ENCODE measurements around the gene IQGAP2.
"Not testable (repeated sequence)": the region's sequence is repeated elsewhere in the genome, so short reads cannot be mapped to it uniquely, and the experiment has no call there.

IQGAP2 gene

DNA sequence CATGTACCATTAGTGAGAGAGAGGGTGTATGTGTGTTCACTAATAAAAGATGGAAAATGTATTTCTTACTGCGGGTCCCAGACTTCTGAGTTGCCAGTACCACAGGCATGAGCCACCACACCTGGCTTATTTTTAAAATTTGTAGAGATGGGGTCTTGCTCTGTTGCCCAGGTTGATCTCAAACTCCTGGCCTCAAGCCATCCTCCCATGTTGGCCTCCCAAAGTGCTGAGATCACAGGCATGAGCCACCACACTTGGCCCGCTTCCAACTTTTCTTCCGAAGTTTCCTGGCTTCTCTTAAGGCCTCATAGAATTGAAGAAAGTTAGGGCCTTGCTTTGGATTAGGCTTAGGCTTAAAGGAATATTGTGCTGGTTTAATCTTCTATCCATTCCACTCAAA, 260.5 kb downstream of the IQGAP2 start:
- Mint-ChIP-seq H3K9me3 (no peaks in the 10 kb centered on the region), H3K4me1 (ENCODE audit: low read depth) (no peaks in the 10 kb centered on the region), H3K36me3 (ENCODE audit: low read depth) (peaks cover 32% of the 10 kb centered on the region), H3K27ac (no peak overlapping the region), H3K4me3 (no peak overlapping the region), H3K27me3 (ENCODE audit: low read depth) (no peaks in the 10 kb centered on the region)
- DNase-seq (ENCODE audit: low spot score): no peak

DNA sequence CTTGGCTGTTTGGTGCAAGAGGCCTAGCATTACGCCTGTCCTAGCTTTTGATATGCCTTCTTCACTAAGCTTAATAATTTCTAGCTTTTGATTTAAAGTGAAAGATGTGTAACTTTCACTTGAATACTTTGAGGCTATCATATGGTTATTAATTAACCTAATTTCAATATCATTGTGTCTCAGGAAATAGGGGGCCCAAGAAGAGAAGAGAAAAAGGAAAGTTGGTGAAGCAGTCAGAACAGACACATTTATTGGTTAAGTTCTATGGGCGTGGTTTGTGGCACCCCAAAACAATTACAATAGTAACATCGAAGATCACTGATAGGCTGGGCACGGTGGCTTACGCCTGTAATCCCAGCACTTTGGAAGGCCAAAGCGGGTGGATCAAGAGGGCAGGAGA, 261.0 kb downstream of the IQGAP2 start:
- no peaks in the 10 kb centered on the region for H3K9me3 Mint-ChIP-seq
- no peaks in the 10 kb centered on the region for H3K4me1 Mint-ChIP-seq (ENCODE audit: low read depth)
- H3K27me3 Mint-ChIP-seq (ENCODE audit: low read depth): no peaks in the 10 kb centered on the region
- no peak overlapping the region for H3K27ac Mint-ChIP-seq
- H3K36me3 Mint-ChIP-seq (ENCODE audit: low read depth): peaks cover 33% of the 10 kb centered on the region
- no peak for DNase-seq (ENCODE audit: low spot score)
- no peak overlapping the region for H3K4me3 Mint-ChIP-seq

DNA sequence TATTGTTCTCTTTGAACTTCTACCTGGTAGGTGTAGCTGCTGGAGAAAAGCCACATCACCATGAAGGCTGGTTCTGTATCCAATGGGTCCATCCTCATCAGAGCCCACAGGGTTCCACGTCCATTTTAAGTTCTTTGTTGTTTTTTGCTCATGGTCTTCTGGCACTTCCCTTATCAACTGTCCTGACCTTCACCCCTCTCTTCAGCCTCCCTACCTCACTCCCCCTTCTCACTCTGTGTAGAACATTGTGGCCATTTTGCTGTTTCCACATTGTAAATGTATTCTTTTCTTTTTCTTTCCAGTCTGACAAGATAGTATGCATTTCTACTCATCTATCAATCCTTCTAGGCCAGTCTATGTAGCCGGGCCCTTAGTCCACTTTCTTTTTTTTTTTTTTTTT, 264.4 kb downstream of the IQGAP2 start:
- DNase-seq (ENCODE audit: low spot score): no peak
- no peak overlapping the region for H3K27ac Mint-ChIP-seq
- H3K9me3 Mint-ChIP-seq: no peaks in the 10 kb centered on the region
- H3K36me3 Mint-ChIP-seq (ENCODE audit: low read depth): peaks cover 47% of the 10 kb centered on the region
- no peaks in the 10 kb centered on the region for H3K27me3 Mint-ChIP-seq (ENCODE audit: low read depth)
- H3K4me1 Mint-ChIP-seq (ENCODE audit: low read depth): no peaks in the 10 kb centered on the region
- H3K4me3 Mint-ChIP-seq: no peak overlapping the region

DNA sequence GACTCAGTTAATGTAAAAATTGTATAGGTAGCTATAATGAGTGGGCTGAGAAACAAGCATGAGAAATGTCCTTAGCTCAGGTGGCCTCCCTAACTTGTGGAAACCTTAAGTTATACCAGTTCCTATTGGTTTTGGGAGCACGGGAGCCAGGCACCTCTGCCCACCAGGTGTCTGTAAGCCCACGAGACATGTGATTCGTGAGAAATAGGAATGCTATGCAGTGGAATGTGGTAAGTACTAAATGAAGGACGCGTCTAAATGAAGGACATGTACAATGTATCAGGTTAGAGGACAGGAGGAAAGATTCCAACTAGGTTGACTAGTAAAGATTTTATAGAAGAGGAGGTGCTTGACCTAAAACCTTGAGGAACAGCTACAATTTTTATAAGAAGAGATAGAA, 266.2 kb downstream of the IQGAP2 start:
- no peak for DNase-seq (ENCODE audit: low spot score)
- no peaks in the 10 kb centered on the region for H3K9me3 Mint-ChIP-seq
- H3K27ac Mint-ChIP-seq: no peak overlapping the region
- peaks cover 52% of the 10 kb centered on the region for H3K36me3 Mint-ChIP-seq (ENCODE audit: low read depth)
- no peaks in the 10 kb centered on the region for H3K4me1 Mint-ChIP-seq (ENCODE audit: low read depth)
- H3K4me3 Mint-ChIP-seq: no peak overlapping the region
- no peaks in the 10 kb centered on the region for H3K27me3 Mint-ChIP-seq (ENCODE audit: low read depth)

DNA sequence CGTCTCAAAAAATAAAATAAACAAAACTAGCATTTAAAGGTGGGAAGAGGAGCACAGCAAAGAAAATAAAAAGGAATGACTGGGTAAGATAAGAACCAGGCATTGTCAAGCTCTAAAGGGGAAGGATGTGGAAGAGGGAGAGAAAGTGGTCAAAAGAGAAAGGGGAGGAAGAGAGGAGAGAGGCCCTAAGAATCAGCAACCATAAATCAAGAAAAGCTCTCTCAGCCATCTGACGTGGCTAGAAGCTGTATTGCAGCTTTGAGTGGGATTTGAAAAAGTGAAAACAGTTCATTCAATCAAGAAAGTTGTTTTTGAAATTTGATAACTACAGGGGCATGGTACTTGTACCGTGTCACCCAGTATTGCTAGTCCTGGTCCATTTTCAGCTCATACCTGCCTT, 267.4 kb downstream of the IQGAP2 start:
- DNase-seq (ENCODE audit: low spot score): no peak
- H3K27me3 Mint-ChIP-seq (ENCODE audit: low read depth): no peaks in the 10 kb centered on the region
- no peak overlapping the region for H3K27ac Mint-ChIP-seq
- no peak overlapping the region for H3K4me3 Mint-ChIP-seq
- H3K4me1 Mint-ChIP-seq (ENCODE audit: low read depth): no peaks in the 10 kb centered on the region
- peaks cover 57% of the 10 kb centered on the region for H3K36me3 Mint-ChIP-seq (ENCODE audit: low read depth)
- no peaks in the 10 kb centered on the region for H3K9me3 Mint-ChIP-seq

DNA sequence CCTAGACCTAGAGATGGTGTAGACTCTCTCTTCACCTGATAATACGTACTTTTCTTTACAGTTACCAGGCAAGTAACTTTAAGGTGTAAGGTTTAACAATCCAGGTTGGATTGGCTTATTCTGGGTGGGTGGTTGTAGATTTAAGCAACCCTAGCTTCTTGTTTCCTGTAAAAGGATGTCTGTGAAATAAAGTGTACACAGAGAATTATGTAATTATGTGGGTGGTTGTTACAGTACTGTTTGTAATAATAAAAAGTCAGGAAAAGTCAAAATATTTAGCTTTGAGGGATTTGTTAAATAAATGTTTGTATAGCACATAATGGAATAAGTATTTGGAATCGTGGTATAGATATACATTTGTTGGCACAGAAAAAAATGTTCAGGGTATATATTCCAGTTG, 269.2 kb downstream of the IQGAP2 start:
- H3K27ac Mint-ChIP-seq: no peak overlapping the region
- H3K36me3 Mint-ChIP-seq (ENCODE audit: low read depth): peaks cover 64% of the 10 kb centered on the region
- no peak for DNase-seq (ENCODE audit: low spot score)
- H3K4me3 Mint-ChIP-seq: no peak overlapping the region
- no peaks in the 10 kb centered on the region for H3K4me1 Mint-ChIP-seq (ENCODE audit: low read depth)
- no peaks in the 10 kb centered on the region for H3K27me3 Mint-ChIP-seq (ENCODE audit: low read depth)
- no peaks in the 10 kb centered on the region for H3K9me3 Mint-ChIP-seq

DNA sequence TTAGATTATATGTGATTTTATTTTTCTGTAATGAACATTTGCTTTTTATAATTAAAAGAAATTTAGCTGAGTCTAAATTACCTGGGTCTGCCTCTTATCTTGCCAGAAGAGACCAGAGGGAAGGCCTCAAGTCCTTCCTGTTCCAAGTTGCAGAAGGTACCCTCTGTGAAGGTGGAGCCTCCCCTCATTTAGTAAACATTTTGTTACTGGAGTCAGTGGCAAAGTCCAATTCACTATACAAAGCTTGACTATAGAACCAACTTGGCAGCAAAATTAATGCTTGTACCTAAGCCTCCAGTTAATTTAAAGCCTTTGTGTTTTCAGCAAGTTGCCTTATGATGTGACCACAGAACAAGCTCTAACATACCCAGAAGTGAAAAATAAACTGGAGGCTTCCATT, 270.0 kb downstream of the IQGAP2 start:
- Mint-ChIP-seq H3K4me1 (ENCODE audit: low read depth) (no peaks in the 10 kb centered on the region), H3K36me3 (ENCODE audit: low read depth) (peaks cover 66% of the 10 kb centered on the region), H3K9me3 (no peaks in the 10 kb centered on the region), H3K27ac (no peak overlapping the region), H3K4me3 (no peak overlapping the region), H3K27me3 (ENCODE audit: low read depth) (no peaks in the 10 kb centered on the region)
- no peak for DNase-seq (ENCODE audit: low spot score)

DNA sequence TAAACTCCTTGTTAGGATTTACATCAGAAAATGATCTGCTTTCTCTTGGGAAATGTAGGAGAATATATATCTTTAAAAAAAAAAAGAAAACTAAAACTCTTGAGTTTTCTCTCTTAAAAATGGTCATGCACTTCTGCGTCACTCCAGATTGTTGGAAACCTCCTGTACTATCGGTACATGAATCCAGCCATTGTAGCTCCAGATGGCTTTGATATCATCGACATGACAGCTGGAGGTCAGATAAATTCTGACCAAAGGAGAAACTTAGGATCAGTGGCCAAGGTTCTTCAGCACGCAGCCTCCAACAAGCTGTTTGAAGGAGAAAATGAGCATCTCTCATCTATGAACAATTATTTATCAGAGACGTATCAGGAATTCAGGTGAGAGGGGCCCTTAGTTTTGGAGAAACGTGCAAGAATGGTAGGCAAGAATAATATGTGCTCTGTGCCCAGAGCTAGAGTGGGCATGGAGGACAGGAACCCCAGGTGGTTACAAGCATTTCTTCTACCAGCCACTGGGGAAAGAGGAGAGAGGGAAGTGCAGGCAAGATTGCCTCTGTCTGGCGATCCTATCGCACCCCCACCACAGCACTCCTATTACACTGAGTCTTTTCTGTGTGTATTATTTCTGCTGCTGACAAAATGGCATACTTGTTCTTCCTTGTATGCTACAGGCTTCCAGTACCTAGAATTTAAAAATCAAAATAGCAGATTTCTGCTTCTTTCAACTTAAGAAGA, 271.4 kb downstream of the IQGAP2 start:
- H3K4me1 Mint-ChIP-seq (ENCODE audit: low read depth): no peaks in the 10 kb centered on the region
- no peak for DNase-seq (ENCODE audit: low spot score)
- H3K27me3 Mint-ChIP-seq (ENCODE audit: low read depth): no peaks in the 10 kb centered on the region
- no peak overlapping the region for H3K4me3 Mint-ChIP-seq
- H3K9me3 Mint-ChIP-seq: no peaks in the 10 kb centered on the region
- no peak overlapping the region for H3K27ac Mint-ChIP-seq
- H3K36me3 Mint-ChIP-seq (ENCODE audit: low read depth): peaks cover 68% of the 10 kb centered on the region

DNA sequence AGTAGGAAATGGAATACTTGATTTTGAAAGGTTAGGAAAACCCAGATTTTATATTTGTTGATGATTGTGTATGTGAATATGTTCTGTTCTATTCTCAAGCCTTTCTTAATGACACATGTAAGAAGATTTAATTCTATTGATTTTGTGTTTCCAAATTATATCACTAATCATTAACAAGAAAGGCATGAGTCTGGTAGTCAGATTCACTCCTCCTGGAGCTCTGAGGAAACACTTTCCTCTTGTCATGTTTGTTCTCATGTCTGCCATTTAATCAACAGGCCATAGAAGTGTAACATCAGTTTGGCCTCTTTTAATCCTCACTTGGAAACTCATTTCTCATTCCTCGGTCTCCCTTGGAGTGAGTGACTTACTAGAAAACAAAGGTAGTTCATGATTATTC, 272.3 kb downstream of the IQGAP2 start:
- no peaks in the 10 kb centered on the region for H3K4me1 Mint-ChIP-seq (ENCODE audit: low read depth)
- no peaks in the 10 kb centered on the region for H3K9me3 Mint-ChIP-seq
- DNase-seq (ENCODE audit: low spot score): no peak
- peaks cover 69% of the 10 kb centered on the region for H3K36me3 Mint-ChIP-seq (ENCODE audit: low read depth)
- no peak overlapping the region for H3K27ac Mint-ChIP-seq
- H3K27me3 Mint-ChIP-seq (ENCODE audit: low read depth): no peaks in the 10 kb centered on the region
- no peak overlapping the region for H3K4me3 Mint-ChIP-seq

DNA sequence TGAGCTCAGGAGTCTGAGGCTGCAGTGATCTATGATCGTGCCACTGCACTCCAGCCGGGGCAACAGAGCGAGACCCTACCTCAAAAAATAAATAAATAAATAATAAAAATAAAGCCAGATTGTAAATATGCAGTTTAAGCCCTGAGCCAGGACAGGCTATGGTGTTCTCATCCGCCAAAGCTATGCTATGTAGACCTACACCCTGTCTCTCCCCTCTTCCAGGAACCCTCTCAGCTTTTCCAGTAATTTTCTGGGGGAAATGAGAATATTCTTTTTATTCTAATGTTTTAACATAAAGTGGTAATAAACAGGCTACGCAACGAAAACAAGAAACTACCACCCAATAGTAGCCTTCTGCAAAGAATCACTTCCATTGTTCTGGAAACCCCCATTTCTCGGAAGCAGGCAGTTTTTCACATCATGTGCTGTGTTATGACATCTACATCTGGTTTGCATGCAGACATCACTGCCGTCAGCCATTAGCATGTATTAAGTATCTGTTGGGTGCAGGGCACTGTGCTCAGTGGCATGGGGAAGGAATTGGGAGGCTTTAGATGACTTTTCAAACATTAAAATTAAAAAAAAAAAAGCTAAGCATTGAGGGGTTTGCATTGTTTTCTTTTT, 274.9 kb downstream of the IQGAP2 start:
- DNase-seq (ENCODE audit: low spot score): no peak
- Mint-ChIP-seq H3K4me1 (ENCODE audit: low read depth) (peaks cover 5% of the 10 kb centered on the region), H3K36me3 (ENCODE audit: low read depth) (peaks cover 56% of the 10 kb centered on the region), H3K27ac (no peak overlapping the region), H3K27me3 (ENCODE audit: low read depth) (no peaks in the 10 kb centered on the region), H3K4me3 (no peak overlapping the region), H3K9me3 (no peaks in the 10 kb centered on the region)

DNA sequence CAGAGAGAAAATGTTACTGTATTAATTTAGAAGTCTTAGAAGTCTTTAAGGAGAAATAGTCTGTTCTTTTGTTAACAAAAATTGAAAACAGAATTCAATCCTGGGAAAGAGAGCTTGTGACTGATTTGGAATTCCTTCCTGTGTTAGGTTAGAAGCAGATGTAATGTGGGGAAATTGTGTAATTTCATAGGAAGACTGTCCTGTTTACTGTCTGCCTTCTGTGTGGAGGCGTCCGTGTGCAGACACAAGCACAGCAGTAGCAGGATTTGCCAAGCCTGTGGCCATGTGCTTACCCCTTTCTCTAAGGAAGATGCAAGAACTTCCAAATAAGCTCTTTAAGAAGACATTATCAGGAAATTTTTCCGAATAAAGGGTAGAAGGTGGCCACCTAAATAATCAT, 276.1 kb downstream of the IQGAP2 start:
- H3K4me1 Mint-ChIP-seq (ENCODE audit: low read depth): peaks cover 5% of the 10 kb centered on the region
- no peaks in the 10 kb centered on the region for H3K27me3 Mint-ChIP-seq (ENCODE audit: low read depth)
- H3K27ac Mint-ChIP-seq: no peak overlapping the region
- no peak for DNase-seq (ENCODE audit: low spot score)
- peaks cover 58% of the 10 kb centered on the region for H3K36me3 Mint-ChIP-seq (ENCODE audit: low read depth)
- no peak overlapping the region for H3K4me3 Mint-ChIP-seq
- H3K9me3 Mint-ChIP-seq: no peaks in the 10 kb centered on the region

DNA sequence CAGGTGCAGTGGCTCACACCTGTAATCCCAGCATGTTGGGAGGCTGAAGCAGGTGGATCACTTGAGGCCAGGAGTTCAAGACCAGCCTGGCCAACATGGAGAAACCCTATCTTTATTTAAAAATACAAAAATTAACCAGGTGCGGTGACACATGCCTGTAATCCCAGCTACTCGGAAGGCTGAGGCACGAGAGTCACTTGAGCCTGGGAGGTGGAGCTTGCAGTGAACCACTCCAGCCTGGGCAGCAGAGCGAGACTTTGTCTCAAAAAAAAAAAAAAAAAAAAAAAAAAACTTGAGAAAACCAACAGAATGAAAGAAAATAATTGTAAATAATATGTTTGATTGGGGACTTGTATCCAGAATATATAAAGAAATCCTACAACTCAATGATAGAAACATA, 277.7 kb downstream of the IQGAP2 start:
- H3K27ac Mint-ChIP-seq; H3K4me1 Mint-ChIP-seq (ENCODE audit: low read depth); H3K4me3 Mint-ChIP-seq: not testable (repeated sequence)

DNA sequence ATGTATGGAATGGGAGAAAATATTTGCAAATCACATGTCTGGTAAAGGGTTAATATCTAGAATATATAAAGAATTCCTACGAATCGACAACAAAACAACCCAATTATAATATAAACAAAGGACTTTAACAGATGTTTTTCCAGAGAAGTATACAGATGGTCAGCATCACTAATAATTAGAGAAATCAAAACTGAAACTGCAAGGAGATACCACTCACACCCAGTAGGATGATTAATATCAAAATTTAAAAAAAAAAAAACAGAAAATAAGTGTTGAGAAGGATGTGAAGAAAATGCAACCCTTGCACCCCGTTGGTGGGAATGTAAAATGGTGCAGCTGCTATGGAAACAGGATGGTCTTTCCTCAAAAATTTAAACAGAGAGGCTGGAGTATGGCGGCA, 278.2 kb downstream of the IQGAP2 start:
- Mint-ChIP-seq H3K36me3 (ENCODE audit: low read depth) (peaks cover 58% of the 10 kb centered on the region), H3K27me3 (ENCODE audit: low read depth) (no peaks in the 10 kb centered on the region), H3K9me3 (no peaks in the 10 kb centered on the region), H3K4me3 (no peak overlapping the region), H3K4me1 (ENCODE audit: low read depth) (peaks cover 5% of the 10 kb centered on the region), H3K27ac (no peak overlapping the region)
- no peak for DNase-seq (ENCODE audit: low spot score)

More for the DNA sequence above, 277.7 kb downstream of the IQGAP2 start:
- H3K9me3 Mint-ChIP-seq; DNase-seq (ENCODE audit: low spot score); H3K27me3 Mint-ChIP-seq (ENCODE audit: low read depth): not testable (repeated sequence)
- peaks cover 58% of the 10 kb centered on the region for H3K36me3 Mint-ChIP-seq (ENCODE audit: low read depth)

DNA sequence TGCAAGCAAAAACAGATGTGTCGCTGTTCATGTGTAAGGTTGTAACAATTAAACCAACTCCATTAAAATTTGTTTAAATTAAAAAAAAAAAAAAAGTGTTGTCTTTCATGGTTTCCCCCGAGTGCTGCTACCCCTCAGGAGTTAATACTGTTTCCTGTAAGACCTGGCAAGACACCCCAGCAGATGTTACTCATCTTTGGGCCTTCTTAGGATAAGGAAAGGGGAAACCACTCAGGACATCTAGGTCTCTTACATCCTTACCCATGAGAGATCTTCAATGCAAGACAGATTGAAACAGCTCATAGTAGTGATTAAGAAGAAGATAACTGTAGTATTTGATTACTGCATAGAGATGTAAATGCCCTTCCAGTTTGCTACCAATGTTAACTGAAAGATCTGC, 279.3 kb downstream of the IQGAP2 start:
- H3K27me3 Mint-ChIP-seq (ENCODE audit: low read depth): no peaks in the 10 kb centered on the region
- peaks cover 53% of the 10 kb centered on the region for H3K36me3 Mint-ChIP-seq (ENCODE audit: low read depth)
- H3K4me3 Mint-ChIP-seq: no peak overlapping the region
- peaks cover 5% of the 10 kb centered on the region for H3K4me1 Mint-ChIP-seq (ENCODE audit: low read depth)
- no peak for DNase-seq (ENCODE audit: low spot score)
- no peak overlapping the region for H3K27ac Mint-ChIP-seq
- no peaks in the 10 kb centered on the region for H3K9me3 Mint-ChIP-seq

Measured in T-helper 2 cell treated with Interferon-gamma antibody and Interleukin-4, amounts not matched to agents 5 μg/mL and 100 μg/mL, for 36 hours (primary cell).